T1000 (cell line): ENCODE measurements around the gene CEP350.
"Not testable (repeated sequence)": the region's sequence is repeated elsewhere in the genome, so short reads cannot be mapped to it uniquely, and the experiment has no call there.

Experiments
- DNase-seq: peaks from one replicate; lab custom pipeline; 2025; ENCODE audit warnings: mixed read lengths; lab: John Stamatoyannopoulos, UW

The CEP350 gene

DNA sequence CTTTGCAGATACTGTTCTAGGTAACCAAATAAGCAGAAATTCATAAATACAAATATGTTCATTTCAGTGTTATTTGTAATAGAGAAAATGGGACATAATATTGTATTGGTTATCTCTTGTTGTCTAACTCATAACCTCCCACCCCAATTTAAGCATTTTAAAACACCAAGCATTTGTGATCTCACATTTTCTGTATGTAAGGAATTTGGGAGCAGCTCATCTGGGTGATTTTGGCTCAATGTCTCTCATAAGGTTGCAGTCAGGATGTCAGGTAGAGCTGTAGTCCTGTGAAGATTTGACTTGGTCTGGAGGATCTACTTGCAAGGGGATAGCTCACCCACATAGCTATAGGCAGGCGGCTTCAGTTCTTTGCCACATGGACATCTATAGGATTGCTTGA lies 29.5 kb downstream of the CEP350 start:
- no peak for DNase-seq

DNA sequence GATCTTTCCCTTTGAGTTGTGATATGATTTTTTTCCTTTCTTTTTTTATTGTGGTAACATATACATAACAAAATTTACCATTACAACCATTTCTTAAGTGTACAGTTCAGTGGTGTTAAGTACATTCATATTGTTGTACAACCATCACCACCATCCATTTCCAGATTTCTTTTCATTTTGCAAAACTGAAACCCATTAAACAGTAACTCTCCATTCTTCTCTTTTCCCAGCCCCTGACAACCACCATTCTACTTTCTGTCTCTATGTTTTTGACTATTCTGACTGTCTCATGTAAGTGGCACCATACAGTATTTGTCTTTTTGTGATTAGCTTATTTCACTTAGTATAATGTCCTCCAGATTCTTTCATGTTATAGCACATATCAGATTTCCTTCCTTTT lies 30.3 kb downstream of the CEP350 start:
- DNase-seq, result no peak

DNA sequence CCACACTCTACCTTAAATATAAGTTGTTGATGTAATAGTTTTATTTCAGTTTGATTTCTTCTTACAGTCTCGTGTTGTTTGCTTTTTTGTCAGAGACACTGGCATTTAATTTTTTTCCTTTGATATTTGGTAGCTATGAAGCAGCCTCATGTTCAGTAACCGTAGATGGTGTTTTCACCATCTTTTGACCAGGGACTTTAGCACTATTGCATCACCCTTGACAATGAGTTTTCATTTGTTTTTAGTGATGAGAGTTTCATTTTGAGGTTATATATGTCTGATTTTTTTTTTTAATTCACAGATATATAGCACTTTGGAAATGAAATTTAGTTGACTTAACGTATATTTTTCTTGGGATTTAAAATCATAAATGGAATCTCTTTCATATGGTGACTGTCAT lies 36.2 kb downstream of the CEP350 start:
- DNase-seq, result no peak

DNA sequence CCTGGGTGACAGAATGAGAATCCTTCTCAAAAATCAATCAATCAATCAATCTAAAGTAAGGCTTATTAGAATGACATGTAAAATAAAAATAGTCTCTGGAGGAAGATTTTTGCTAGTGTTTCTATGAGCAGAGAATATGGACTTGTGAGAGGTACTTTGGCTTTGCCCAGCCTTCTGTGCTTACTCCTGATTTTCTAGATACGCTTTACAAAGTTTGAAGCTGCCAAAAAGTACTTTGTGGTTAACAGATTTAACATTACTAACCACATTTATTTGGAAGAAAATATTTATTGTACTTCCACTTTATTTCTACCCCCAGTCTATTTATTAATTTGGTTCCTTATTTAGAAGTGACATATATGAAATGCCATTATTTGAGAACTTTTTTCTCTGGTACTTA lies 41.0 kb downstream of the CEP350 start:
- DNase-seq, result no peak

DNA sequence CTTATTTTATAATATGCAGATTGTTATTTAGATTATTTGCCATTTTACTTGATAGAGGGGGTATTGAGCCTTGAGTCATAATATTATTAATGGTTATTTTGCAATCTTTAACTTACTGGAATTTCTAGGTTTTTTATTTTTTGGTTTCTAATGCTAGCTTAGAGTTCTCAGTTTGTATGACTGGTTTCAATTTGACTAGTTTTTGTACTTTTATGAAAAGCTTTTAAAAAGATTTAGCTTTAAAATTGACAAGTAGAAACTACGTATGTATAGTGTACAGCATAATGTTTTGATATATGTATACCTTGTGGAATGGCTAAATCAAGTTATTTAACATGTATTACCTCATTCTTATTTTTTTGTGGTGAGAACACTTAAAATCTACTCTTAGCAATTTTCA lies 41.5 kb downstream of the CEP350 start:
- DNase-seq, result no peak

DNA sequence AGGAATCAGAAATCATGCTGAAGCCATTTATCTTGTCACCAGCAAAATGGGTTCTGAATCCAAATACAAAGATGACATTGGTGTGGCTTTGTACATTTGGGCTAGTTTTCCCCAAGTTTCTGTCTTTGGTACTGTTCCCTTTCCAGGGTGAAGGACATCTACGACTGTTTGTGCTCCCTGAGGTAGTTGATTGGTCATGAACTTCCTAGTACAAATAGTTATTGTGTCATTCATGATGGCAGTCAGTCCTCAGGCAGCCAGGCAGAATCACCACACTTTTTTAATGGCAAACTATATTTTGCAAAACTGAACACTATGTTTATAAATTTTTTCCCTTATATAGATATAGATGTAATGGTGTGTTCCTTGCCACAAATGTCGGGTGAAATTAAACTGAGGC lies 46.0 kb downstream of the CEP350 start:
- no peak for DNase-seq

DNA sequence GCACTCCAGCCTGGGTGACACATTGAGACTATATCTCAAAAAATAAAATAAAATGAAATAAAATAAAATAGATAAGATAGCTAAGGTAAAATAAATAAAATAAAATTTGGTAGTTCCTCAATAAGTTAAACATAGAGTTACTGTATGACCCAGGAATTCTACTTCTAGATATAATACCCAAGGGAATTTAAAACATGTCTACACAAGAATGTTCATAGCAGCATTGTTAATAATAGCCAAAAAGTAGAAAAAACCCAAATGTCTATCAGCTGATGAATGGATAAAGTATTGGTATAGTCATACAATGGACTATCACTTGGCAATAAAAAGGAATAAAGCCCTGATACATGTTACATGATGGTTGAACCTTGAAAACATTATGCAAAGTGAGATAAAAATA lies 47.8 kb downstream of the CEP350 start:
- DNase-seq, result no peak

DNA sequence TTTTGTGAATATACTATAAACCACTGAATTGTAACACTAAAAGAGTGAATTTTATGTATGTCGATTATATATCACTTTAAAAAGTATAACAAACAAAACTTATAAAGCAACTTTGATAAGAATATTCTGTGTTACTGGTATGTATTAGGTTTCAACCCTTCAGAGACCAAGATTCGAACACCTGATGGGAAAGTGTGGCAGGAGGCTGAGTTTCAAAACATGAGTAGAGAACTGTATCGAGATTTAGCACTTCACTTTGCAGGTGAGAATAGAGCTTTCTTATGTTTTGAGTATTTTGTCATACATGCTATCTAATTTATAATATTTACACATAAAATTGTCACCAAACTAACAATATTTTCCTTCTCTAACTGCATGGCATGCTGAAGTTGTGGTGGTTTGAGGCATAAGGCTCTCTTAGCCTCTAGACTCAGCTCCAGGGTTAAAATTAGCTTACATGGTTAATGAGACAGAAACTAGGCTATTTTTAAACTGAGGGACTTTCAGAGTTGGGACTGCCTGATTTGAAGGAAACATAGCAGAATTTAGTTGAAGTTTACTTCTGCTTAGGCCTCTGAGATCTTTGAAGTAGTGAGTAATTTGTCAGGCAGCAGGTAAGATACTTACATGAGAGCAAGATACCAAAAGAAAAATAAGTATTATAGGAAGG lies 48.6 kb downstream of the CEP350 start:
- DNase-seq, result no peak

DNA sequence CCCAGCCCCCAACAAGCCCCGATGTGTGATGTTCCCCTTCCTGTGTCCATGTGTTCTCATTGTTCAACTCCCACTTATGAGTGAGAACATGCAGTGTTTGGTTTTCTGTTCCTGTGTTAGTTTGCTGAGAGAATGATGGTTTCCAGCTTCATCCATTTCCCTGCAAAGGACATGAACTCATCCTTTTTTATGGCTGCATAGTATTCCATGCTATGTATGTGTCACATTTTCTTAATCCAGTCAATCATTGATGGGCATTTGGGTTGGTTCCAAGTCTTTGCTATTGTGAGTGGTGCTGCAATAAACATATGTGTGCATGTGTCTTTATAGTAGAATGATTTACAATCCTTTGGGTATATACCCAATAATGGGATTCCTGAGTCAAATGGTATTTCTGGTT lies 52.2 kb downstream of the CEP350 start:
- not testable (repeated sequence) for DNase-seq

DNA sequence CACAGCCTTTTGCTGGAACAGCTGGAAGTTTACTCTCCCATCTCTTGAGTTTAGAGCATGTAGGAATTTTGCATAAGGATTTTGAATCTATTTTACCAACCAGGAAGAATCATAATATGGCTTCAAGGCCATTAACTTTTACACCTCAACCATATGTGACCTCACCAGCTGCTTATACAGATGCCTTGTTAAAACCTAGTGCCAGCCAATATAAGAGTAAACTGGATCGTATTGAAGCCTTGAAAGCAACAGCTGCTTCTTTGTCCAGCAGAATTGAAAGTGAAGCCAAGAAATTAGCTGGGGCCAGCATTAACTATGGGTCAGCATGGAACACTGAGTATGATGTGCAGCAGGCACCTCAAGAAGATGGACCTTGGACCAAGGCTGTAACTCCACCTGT lies 65.4 kb downstream of the CEP350 start:
- DNase-seq, result no peak

DNA sequence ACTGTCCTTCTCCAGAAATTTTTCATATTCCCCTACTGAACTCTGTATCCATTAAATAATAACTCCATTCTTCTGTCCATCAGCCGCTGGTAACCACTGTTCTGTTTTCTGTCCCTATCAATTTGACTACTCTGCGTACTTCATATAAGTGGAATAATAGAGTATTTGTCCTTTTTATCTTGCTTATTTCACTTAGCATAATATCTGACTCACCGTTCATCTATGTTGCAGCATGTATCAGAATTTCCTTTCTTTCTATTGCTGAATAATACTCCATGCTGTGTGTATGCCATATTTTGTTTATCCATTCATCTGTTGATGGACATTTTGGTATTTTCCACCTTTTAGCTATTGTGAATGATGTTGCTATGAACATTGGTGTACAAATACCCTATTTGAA lies 71.9 kb downstream of the CEP350 start:
- no peak for DNase-seq

DNA sequence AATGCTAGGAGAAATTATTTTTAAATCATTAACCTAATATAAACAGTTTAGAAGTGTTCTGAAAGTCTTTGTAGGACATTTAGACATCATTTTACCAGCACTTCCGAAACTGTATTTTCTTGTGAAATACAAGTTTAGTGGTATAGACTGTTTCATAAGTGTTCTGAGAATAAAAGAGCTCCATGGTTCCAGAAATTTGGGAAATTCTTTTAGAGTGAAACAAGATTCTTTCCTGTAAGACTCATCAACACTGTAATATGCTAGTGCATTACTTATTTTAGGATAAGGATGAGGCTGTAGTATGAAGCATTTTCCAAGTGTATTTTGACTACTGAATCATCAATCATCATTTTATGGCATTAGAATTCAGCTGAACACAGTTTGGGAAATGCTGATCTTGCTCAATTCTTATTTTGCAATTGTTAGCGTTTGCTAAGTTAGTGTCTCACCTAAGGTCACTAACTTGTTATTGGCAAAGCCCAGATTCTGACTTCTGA lies 73.4 kb downstream of the CEP350 start:
- DNase-seq, result no peak

DNA sequence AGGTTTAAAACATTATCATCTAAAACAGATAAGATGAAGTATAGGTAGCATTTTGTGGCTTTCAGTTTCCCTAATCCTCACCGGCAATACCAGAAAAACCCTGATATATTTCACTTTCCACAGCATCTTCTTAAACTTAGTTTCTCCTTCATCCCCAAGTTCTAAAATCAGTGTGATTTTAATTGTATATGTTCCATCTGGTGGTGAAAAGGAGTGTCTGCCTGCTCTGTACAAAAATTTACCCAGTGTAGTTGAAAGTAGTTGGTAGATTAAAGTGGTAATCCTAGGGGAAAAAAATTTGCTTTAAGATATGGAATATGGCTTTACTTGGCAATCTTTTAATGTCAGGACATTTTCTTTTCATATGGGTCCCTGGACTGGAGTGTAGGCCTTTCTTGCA lies 74.3 kb downstream of the CEP350 start:
- DNase-seq, result no peak

DNA sequence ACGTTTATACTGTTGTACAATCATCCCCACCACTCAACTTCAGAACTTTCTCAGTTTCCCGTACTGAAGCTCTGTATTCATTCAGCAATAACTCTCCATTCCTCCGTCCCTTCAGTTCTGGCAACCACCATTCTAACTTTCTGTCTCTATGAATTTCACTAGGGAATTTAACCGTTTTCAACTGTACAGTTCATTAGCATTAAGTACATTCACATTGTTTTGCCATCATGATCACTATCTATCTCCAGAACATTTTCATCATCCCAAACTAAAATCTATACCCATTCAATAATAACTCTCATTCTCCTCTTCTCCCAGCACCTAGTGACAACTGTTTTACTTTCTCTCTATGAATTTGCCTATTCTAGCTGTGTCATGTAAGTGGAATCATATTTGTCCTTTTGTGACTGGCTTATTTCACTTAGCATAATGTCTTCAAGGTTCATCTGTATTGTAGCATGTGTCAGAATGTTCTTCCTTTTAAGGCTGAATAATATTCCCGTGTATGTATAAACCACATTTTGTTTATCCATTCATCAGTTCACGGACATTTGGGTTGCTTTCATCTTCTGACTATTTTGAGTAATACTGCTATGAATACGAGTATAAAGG lies 75.0 kb downstream of the CEP350 start:
- no peak for DNase-seq

DNA sequence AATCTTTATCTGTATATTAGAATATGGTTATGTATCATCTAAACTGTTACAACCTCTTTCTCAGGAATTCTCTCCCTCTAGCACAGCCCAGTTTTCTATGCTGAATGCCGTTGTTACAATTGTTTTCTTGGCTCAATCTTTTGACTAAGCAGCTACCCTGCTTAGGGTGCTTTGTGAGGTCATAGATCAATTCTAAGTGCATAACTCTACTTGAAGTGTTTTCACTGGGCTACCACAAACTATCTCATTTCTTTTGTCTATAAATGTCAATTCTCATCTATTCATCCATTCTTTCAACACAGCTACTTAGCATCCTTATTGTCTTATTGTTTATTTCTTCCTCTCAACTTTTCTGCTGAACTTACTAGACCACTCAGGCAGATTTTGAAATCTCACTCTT lies 77.1 kb downstream of the CEP350 start:
- DNase-seq, result no peak

DNA sequence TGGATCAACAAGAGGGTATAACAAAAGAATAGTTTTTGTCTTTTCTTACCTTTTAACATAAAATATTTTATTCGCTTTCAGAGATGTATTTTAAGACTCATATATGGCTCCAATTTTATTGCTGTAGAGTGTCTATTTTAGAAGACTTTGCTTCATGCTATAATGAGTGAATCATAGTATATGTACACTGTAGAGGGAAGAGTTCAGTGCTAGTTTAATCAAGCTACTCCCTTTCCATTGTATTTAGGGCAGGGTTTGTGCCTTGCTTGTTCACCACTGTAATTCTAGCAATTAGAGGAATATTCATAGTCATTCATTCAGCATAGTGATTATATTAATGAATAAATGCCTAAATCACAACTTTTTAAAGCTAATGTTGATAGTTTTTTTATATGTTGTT lies 78.8 kb downstream of the CEP350 start:
- DNase-seq, result no peak

DNA sequence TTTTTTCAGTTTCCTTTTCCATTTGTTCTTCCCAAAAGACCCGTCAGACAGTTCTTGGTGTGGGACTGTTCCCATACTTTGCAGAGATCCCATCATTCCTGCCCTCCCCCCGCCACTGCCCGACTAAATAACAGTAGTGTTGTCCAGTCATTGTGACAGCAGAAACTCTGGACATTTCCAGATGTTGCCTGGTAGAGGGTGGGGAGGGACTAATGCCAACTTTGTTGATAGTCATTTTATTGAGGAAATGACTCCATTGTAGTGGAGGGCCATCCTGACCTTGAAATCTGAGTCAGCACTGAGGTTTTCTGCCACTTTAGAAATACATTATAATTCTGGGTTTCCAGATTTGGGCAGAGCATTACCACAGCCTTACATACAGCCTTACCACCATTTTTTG lies 85.4 kb downstream of the CEP350 start:
- peak; percentile 33 for DNase-seq

DNA sequence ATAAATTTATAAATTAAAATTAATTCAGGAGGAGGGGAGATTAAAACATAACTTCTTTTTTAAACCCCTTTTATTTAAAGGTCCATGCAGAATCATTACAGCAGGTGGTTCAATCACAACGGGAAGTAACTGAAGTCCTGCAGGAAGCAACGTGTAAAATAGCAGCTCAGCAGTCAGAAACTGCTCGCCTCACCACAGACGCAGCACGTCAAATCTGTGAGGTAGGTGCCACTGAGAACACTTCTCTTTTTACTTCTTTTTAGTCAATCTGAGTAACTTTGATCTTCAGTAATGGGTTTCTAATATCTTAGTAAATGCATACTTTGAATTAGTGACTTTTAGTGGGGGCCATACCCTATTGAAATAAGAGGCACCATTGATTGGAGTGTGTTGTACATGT lies 87.0 kb downstream of the CEP350 start:
- no peak for DNase-seq

DNA sequence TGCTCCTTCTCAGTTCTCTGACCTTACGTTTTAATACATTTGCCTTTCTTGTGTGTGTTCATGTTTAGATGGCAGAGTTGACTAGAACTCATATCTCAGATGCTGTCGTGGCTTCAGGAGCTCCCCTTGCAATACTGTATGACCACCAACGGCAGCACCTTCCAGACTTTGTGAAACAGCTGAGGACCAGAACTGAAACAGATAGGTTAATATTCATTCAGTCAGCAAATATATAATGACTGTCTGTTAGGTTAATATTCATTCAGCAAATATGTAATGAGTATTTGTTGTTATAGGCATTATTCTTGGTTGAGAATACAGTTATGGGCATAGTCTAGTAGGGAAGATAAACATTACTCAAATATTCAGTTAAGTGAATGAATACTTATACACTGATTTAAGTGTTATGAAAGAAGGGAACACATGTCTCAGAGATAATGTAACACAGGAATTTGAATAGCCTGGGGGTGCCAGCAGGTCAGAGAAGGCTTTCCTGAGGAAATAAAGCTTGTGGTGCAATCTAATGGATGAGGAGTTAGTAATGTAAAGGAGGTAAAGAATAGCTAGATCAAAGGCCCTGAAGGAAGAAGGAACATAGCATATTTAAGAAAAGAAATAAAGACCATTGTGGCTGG lies 88.5 kb downstream of the CEP350 start:
- peak; percentile 36 for DNase-seq

DNA sequence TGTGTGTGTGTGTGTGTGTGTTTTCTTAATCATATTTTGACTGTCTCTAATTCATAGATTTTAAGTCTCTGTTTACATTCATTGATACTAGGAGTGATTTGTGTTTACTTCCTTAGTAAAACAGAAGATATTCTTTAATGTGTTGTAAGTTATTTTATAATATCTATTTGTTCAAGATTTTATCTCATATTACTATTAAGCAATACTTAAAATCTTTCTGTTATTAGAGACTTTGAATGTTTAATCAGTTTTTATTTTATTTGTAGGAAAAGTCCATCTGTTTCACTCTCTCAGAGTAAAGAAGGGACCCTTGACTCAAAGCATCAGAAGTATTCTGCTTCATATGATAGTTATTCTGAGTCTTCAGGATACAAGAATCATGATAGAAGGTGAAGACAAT lies 89.2 kb downstream of the CEP350 start:
- DNase-seq, result no peak

DNA sequence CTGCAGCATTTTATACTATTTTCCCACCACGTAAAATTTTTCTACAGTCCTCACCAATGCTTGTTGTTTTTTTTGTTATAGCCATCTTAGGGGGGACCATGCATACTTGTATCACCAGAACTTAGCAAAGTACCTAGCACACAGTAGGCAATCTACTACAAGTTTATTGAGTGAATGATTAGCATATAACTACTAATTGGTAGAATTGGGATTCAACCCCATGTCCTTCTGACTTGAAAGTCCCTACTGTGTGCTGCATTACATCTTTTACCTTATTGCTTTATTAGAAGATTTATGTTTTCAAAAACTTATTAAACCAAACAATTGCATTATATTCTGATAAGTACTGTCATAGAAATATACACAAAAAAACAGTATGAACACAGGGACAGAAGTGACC lies 92.1 kb downstream of the CEP350 start:
- DNase-seq, result no peak

DNA sequence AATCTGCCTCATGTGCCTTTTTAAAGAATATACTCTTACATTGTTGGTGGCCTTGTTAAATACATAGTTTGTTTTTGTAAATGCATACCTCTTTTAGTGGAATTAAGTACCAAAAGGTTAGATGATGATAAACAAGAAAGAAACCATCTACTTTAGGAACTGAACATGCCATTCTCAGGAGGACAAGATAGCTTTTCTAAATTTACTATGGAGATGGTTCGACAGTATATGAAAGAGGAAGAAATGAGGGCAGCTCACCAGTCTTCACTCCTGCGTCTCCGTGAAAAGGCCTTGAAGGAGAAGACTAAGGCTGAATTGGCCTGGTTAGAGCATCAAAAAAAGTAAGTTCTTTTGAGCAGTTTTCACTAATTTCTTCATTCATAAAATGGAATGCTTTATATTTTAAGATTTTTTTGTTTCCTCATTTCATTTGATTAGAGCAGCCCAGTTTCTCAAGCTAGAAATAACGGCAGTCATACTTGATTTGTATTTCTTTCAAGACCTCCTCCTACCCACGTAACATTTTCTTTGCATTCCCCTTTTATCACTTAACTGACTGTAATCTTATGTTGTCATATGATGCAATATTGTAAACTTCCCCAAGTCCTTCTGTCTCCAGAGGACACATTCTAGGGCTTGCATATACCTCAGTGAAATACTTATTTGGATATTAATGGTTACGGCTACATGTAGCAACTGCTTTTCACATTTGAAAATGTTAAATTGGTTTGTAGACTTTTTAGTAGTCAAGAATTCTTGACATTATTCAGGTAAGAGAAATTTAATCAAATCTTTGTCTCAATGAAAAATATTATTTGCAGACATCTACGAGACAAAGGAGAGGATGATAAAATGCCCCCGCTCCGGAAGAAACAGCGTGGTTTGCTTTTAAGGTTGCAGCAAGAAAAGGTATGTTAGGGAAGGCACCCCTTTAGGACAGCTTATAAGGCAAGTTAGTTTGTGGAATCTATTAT lies 99.3 kb downstream of the CEP350 start:
- no peak for DNase-seq
